Measurements from ENCODE around the gene KRT23. TPM values are rescaled to one million over a fixed set of nuclear protein-coding genes. Genes with fewer than 3 reads are reported as not detected.

KRT23 gene
- total and polyA plus RNA-seq, 9 of the 15 experiments (the other 6 are each of a cell fraction or from before 2014, with no cell fraction given): not detected

DNA sequence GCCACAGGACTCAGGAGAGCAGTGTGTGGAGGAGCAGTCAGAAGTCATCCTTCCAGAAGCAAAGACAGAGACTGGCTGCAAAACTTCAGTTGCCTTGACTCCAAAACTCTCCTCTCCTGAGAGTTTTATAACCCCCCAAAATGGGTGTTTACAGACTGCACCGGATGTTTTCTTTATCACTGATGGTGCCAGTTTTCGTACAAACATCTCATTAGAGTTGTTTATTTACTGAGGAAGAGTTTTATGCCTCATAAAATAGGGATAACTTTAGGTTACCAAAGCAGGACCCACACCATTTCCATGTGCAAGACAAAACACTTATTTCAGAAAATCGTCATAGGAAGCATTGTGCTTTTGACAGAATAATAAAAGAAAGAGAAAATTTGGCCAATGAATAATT is 46.8 kb upstream of the KRT23 start, which contains the start of gene KRT40:
Gene KRT40 (minus strand): TSS at position 101 of the 400 bp plus-strand sequence. CDS start 53 bp downstream, at position 48.
- BruUV-seq (replicated peaks): no TSS peak
- no peak within 1 kb of the TSS for H3K4me3 ChIP-seq
- no peaks in the 10 kb centered on the region for H3K36me3 ChIP-seq (ENCODE audit: control insufficient read depth, insufficient read depth, low read length)
- in situ Hi-C loops (cut with MboI): no loop called here
- H2AFZ ChIP-seq (ENCODE audit: low read depth, low read length): no peak within 1 kb of the TSS
- H3K9me1 ChIP-seq (ENCODE audit: control insufficient read depth, insufficient read depth, low read length): peaks cover 4% of the 10 kb centered on the region
- ChIA-PET POLR2A (interaction anchor here (1.6 kb wide), 1 partner anchor 11 kb away, joined by 3 read pairs; no protein-coding TSS in a partner anchor), CTCF (ENCODE audit: low intra/inter-chr PET ratio) (no interaction called here)
- H3K9ac ChIP-seq (ENCODE audit: insufficient read depth in 1 of 2, low read depth in 2 of 2, low read length in 2 of 2): no peak within 1 kb of the TSS
- intact Hi-C loops (cut with micrococcal nuclease): no loop called here
- no peak for TF ChIP-seq RFX7 (CRISPR knock-in tag; IDR thresholded peaks at IDR 0.05)
- TF ChIP-seq WHSC1 (IDR thresholded peaks at IDR 0.05; ENCODE audit: low read length): no peak
- TF ChIP-seq PHF20 (IDR thresholded peaks at IDR 0.05; ENCODE audit: partially characterized antibody): no peak
- TF ChIP-seq HCFC1 (IDR thresholded peaks at IDR 0.05; ENCODE audit: low read depth, low read length): no peak
- TF ChIP-seq BDP1 (IDR thresholded peaks at IDR 0.05; ENCODE audit: insufficient read depth, insufficient read length): no peak
- TF ChIP-seq TSC22D4 (tag; IDR thresholded peaks at IDR 0.05): no peak
- TF ChIP-seq, protein P1, sequence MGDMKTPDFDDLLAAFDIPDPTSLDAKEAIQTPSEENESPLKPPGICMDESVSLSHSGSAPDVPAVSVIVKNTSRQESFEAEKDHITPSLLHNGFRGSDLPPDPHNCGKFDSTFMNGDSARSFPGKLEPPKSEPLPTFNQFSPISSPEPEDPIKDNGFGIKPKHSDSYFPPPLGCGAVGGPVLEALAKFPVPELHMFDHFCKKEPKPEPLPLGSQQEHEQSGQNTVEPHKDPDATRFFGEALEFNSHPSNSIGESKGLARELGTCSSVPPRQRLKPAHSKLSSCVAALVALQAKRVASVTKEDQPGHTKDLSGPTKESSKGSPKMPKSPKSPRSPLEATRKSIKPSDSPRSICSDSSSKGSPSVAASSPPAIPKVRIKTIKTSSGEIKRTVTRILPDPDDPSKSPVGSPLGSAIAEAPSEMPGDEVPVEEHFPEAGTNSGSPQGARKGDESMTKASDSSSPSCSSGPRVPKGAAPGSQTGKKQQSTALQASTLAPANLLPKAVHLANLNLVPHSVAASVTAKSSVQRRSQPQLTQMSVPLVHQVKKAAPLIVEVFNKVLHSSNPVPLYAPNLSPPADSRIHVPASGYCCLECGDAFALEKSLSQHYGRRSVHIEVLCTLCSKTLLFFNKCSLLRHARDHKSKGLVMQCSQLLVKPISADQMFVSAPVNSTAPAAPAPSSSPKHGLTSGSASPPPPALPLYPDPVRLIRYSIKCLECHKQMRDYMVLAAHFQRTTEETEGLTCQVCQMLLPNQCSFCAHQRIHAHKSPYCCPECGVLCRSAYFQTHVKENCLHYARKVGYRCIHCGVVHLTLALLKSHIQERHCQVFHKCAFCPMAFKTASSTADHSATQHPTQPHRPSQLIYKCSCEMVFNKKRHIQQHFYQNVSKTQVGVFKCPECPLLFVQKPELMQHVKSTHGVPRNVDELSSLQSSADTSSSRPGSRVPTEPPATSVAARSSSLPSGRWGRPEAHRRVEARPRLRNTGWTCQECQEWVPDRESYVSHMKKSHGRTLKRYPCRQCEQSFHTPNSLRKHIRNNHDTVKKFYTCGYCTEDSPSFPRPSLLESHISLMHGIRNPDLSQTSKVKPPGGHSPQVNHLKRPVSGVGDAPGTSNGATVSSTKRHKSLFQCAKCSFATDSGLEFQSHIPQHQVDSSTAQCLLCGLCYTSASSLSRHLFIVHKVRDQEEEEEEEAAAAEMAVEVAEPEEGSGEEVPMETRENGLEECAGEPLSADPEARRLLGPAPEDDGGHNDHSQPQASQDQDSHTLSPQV (IDR thresholded peaks at IDR 0.05): no peak
- TF ChIP-seq, protein P2, sequence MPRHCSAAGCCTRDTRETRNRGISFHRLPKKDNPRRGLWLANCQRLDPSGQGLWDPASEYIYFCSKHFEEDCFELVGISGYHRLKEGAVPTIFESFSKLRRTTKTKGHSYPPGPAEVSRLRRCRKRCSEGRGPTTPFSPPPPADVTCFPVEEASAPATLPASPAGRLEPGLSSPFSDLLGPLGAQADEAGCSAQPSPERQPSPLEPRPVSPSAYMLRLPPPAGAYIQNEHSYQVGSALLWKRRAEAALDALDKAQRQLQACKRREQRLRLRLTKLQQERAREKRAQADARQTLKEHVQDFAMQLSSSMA (CRISPR knock-in tag; IDR thresholded peaks at IDR 0.05): no peak
- TF ChIP-seq, protein P3, sequence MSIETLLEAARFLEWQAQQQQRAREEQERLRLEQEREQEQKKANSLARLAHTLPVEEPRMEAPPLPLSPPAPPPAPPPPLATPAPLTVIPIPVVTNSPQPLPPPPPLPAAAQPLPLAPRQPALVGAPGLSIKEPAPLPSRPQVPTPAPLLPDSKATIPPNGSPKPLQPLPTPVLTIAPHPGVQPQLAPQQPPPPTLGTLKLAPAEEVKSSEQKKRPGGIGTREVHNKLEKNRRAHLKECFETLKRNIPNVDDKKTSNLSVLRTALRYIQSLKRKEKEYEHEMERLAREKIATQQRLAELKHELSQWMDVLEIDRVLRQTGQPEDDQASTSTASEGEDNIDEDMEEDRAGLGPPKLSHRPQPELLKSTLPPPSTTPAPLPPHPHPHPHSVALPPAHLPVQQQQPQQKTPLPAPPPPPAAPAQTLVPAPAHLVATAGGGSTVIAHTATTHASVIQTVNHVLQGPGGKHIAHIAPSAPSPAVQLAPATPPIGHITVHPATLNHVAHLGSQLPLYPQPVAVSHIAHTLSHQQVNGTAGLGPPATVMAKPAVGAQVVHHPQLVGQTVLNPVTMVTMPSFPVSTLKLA (conservative IDR thresholded peaks at IDR 0.05): no peak
- TF ChIP-seq ZNF707 (CRISPR knock-in tag; conservative IDR thresholded peaks at IDR 0.05): no peak
- TF ChIP-seq SAFB (IDR thresholded peaks at IDR 0.05; ENCODE audit: borderline replicate concordance, low read depth, low read length): no peak
- TF ChIP-seq, protein P4, sequence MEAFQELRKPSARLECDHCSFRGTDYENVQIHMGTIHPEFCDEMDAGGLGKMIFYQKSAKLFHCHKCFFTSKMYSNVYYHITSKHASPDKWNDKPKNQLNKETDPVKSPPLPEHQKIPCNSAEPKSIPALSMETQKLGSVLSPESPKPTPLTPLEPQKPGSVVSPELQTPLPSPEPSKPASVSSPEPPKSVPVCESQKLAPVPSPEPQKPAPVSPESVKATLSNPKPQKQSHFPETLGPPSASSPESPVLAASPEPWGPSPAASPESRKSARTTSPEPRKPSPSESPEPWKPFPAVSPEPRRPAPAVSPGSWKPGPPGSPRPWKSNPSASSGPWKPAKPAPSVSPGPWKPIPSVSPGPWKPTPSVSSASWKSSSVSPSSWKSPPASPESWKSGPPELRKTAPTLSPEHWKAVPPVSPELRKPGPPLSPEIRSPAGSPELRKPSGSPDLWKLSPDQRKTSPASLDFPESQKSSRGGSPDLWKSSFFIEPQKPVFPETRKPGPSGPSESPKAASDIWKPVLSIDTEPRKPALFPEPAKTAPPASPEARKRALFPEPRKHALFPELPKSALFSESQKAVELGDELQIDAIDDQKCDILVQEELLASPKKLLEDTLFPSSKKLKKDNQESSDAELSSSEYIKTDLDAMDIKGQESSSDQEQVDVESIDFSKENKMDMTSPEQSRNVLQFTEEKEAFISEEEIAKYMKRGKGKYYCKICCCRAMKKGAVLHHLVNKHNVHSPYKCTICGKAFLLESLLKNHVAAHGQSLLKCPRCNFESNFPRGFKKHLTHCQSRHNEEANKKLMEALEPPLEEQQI (IDR thresholded peaks at IDR 0.05): no peak
- ATAC-seq (no peak), FAIRE-seq (no peak), DNase-seq (ENCODE audit: extremely low read depth in 1 of 4, low spot score in 3 of 4) (no peak)
- no peaks in the 10 kb centered on the region for H3K79me2 ChIP-seq (ENCODE audit: control insufficient read depth, insufficient read depth, low read length)
- no peaks in the 10 kb centered on the region for H3K9me3 ChIP-seq (replicated peaks; ENCODE audit: control insufficient read depth, insufficient read depth, low read depth, low read length)
- H3K27me3 ChIP-seq (ENCODE audit: control insufficient read depth in 2 of 2, insufficient read depth in 2 of 2, low read length in 2 of 2): peaks cover 3 to 26% of the 10 kb centered on the region in 2 experiments; a peak in 4 of 5 replicates
- H3K4me2 ChIP-seq (ENCODE audit: insufficient read depth, low read length): no peak within 1 kb of the TSS
- H3K27ac ChIP-seq (ENCODE audit: extremely low read depth, low read depth, low read length): no peak within 1 kb of the TSS
- H4K20me1 ChIP-seq (replicated peaks; ENCODE audit: control insufficient read depth, insufficient read depth, low read length): no peaks in the 10 kb centered on the region
- WGBS (ENCODE audit: insufficient coverage, low coverage, missing lambda C conversion rate): 0% methylated on average over 3 of the region's 3 CpGs
- no peaks in the 10 kb centered on the region; a peak in 1 of 5 replicates for H3K4me1 ChIP-seq (replicated peaks in 1 of 2; ENCODE audit: control insufficient read depth in 2 of 2, insufficient read depth in 2 of 2, low read length in 2 of 2)

Data from K562 (cell line).